ENCODE results near the gene HIVEP2. TPM values are rescaled to one million over a fixed set of nuclear protein-coding genes. Genes with fewer than 3 reads are reported as not detected.

Gene HIVEP2
- polyA plus RNA-seq, 4 donors = 11.6 to 13.8 (median 12.4) TPM

DNA sequence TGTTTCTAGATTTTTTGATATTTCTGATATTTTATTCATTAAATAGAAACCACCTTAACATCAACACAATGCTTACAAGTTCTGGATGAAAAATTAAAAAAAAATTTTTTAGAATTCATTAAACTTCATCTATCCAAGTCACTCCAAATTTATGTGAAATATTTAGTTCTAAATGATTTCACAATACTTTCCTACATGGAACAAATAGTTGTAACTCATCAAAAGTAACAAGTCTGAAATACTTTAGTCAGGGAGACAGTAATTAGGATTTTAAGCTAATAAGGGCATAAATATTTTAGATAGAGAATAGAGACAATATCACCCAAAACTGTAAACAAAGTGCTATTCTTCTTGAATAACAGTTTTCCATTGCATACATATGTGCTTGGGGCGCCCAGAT is 147.8 kb downstream of the HIVEP2 start:
- no peak for DNase-seq (ENCODE audit: low read depth in 4 of 4, low spot score in 2 of 4)

DNA sequence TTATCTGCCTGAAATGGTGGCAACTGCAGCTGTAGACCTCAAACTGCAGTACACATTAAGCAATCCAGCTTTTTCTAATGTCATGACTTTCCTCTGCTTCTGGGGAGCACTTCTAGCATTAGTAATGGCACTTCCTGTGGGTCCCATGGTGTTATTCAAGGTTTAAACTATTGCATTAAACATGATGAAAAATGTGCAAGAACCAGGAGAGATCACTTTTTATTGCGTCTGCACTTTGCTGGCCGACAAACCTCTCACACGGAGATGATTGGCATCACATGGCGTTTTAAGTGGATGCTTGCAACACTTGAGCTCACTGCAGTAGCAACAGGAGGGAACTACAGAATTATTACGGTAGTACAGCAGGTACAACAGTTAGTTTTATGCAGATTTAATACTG is 148.4 kb downstream of the HIVEP2 start:
- no peak for DNase-seq (ENCODE audit: low read depth in 4 of 4, low spot score in 2 of 4)

DNA sequence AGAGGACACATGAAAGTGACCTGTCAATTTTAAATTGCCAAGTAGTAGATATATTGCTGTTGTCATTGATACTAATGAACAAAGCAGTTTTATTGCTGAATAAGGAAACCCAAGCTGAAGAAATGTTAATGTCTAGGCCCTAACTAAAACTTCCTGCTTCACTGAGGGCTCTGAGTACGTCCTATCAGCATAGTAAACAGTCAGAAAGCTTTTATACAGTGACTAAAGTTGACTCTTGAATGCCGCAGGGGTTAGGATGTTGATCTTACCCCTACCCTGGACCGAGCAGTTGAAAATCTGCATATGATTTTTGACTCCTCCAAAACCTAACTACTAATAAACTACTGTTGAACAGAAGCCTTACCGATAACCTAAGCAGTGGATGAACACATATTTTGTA is 149.0 kb downstream of the HIVEP2 start:
- DNase-seq (ENCODE audit: low read depth in 4 of 4, low spot score in 2 of 4) = no peak

DNA sequence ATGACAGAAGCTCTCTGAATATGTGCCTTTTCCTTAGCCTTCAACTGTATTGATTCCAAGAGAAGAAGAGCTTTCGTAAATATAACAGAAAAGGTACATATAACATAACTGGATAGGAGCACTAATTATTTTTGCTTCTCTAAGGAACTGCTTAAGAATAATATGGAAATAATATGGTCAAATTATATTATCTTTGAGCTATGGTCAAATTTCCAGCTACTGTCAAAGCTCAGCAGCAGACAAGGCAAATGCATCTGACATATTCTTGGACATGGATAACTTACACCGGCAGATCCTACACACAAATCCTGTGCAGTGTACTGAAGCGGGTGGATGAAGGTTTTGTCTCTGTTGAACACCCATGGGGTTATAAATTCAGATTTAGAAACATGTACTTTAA is 150.6 kb downstream of the HIVEP2 start:
- DNase-seq (ENCODE audit: low read depth in 4 of 4, low spot score in 2 of 4) = no peak

DNA sequence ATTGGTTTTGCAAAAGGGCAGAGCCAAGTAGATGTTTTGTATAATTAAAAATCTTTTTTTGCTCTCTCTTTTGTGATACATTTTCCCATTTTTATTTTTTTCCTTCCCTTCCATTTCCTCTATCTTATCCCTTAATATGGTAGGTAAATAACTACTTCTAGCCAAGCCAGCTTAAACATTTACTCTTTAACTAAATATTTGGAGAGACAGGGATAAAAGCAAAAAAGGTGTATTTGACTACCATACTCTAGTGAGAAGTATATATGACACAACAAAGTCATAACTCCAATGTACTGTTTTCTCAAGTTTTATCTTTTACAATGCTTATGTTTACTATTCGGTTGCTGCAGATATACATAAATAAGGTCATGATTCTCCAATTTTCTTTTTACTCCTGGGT is 154.7 kb downstream of the HIVEP2 start:
- no peak for DNase-seq (ENCODE audit: low read depth in 4 of 4, low spot score in 2 of 4)

DNA sequence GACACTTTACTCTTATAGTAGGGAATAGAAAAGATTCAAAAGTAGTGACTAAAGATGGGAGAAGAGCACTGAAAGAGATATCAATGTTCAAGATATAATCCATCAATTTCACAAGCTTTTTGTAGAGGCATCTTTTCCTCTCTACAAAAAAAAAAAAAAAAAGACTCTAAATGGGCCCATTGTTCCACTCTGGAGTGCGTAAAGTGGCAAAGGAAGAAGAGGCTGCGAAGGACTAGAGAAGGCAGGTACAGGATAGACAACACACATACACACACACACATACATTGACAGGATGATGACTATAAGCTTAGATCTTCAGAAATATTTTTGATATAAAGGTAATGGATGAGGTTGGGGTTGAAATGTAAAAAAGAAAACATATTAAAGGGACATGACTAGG is 157.6 kb downstream of the HIVEP2 start:
- DNase-seq (ENCODE audit: low read depth in 4 of 4, low spot score in 2 of 4) = no peak

DNA sequence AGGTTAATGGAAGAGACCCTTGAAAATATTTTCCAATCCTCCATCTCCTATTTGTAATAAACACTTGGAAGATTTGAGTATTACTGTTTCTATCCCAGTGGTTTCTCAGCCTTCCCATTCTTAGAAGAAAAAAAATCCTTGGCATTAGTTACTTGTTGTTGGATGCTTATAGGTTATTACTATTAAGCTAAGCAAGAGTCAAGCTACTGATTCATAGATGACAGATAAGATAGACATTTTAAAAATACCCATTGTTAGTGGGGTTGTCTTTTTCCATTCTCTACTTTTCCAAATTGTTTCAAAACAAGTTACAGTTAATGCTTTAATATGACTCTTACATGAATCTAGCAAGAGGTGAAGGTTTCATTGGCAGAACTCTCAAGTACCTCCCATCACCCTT is 158.5 kb downstream of the HIVEP2 start:
- no peak for DNase-seq (ENCODE audit: low read depth in 4 of 4, low spot score in 2 of 4)

DNA sequence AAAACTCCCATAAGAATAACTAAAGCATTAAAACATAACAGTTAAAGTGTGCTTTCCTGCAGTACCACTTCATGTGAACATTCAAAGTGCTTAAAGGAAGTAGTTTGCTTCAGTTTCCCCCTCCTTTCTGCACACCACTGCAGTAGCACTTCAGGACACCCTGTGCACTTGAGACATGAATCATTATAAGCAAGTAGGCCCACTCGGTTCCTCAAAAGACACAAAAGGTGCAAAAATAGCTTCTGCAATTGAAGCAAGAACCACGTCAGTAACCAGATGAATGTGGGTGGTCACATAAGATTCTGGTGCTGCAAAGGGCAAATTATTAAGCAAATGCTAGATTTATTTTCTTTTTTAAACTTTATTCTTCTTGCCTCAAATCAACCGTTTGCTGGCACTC is 160.6 kb downstream of the HIVEP2 start:
- DNase-seq (ENCODE audit: low read depth in 4 of 4, low spot score in 2 of 4) = no peak

DNA sequence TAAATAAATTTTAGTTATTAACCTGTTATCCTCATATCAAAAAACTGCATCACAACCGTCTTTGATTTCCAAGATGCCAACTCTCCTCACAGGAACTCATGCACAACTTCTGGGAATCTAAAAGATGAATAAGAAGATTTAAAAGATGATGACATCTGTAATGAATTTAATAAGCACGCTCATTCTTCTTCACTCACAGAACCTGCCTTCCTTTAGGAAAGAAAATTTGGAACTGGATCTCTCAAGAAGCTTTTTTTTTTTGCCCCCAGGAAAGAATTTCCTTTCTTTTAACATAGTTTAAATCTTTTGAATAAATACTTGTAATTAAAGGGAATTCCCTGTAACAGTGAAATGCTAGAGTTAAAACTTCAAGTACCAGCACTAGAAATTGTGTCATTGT is 161.5 kb downstream of the HIVEP2 start:
- DNase-seq (ENCODE audit: low read depth in 4 of 4, low spot score in 2 of 4) = no peak

DNA sequence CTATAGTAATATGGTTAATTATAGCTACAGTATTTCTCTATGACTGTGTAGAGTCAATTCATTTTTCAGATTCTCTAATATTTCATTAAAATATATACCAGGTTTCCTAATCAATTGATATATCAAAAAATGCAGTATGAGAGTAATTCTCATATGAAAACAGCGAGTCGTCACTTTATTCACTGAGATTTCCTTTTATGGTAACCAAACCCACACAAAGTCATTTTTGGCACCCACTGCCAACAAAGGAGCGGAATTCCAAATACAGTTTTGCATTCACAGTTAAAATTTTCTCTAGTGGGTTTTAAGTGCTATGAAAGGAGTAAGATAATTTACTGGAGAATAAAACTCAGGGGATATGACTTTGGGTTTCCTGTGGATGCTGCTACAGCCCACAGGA is 163.8 kb downstream of the HIVEP2 start:
- no peak for DNase-seq (ENCODE audit: low read depth in 4 of 4, low spot score in 2 of 4)

DNA sequence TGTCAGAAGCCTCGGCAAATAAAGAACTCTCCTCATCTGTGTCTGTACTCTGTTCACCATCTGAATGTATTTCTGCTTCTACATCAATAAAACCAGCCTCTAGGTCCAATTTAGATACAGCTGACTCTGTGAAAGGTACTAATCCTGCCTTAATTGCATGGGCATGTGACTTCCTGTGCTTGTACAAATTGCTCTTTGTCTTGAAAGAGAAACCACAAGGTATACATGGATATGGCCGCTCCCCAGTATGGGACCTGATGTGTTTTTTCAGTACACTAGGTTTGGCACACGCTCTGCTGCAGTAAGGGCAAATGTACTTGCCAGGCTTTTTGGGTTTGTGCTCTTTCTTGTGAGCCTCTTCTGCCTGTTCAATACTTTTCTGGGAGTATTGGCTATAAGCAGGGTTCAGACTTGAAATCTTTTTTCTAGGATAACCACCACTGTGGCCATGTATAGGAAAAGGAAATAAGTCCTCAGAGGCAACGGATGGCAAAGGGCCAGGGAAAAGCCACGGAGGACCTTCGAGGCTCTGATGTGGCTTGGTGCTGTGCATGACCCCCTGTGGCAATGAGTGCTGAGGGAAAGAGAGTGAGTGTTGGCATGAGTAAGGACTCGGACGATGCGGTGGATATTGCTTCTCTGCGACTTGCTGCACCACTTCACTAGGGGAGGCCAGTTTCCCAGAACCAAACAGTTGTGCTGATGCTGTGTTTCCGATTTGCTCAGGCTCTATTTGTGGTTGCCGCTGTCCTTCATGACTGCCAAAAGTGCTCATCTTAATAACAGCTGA is 170.9 kb downstream of the HIVEP2 start:
- DNase-seq (ENCODE audit: low read depth in 4 of 4, low spot score in 2 of 4) = no peak

DNA sequence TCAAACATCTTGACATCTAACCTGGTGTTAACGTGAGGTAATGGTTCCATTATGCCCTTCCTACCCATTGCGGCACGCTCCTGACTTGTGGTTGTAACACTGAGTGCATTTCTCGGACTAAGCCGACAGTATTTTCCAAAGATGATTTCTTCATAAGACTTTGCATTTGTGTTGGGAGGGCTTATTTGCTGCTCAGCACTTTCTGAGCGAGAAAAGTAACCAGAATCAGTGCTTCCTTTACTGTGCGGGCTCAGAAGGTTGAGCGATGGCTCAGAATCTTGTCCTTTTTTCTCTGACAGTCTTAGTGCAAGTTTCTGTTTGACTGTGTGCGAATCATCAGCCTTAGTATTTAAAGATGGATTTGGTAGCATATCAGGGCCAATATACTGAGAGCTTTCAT is 171.7 kb downstream of the HIVEP2 start:
- no peak for DNase-seq (ENCODE audit: low read depth in 4 of 4, low spot score in 2 of 4)

DNA sequence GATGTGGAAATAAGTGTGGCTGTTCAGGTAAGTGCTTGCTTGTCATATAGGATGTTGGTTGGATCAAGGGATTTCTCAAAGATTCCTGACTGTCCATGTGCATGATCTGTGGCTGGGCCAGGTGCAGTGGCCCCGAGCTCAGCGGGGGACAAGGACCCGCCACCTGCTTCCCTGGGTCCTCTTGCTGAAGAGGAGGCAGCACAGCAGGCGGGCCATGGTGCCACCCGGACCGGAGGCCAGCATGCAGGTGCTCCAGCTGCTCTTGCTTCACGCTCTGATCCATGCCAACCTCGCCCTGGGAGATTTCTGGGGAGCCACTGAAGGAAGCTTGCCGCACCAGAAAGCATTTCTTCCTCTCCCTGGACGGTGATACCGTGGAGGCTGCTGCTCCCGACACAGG is 173.8 kb downstream of the HIVEP2 start:
- no peak for DNase-seq (ENCODE audit: low read depth in 4 of 4, low spot score in 2 of 4)

DNA sequence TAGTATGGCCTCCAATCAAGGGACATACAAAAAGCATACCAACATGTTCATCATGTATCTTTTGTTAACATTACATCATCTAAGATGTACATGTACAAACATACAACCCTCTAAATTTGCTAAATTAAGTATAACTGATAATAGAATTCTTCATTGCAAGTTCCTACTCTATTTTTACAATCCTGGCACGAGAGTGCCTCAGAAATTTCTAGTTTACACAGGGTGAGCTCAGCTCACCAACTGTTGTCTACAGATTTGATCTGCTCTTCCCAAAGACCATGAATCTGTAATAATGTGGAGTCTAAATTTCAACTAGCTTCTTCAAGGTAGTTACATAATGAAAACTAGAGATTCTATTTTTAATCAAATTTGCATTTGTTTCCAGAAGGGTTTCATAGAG is 179.7 kb downstream of the HIVEP2 start:
- DNase-seq (ENCODE audit: low read depth in 4 of 4, low spot score in 2 of 4) = no peak

DNA sequence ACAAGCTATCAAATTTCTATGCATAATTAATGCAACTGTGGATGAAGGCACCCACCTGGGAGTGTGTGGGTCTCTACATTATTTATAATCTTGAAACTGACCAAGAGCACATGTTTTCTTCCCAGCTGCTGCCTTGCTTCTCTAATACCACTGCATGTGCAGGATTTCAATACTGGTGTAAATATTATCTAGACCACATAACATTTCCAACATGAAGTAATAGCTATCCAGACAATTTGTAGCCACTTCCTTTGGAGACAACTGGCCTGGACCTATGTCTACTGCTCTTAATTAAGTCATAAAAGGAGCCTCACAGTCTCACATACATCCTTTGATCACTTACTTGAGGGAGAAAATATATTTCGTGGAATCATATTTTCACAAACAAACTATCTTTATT is 180.7 kb downstream of the HIVEP2 start:
- no peak for DNase-seq (ENCODE audit: low read depth in 4 of 4, low spot score in 2 of 4)

DNA sequence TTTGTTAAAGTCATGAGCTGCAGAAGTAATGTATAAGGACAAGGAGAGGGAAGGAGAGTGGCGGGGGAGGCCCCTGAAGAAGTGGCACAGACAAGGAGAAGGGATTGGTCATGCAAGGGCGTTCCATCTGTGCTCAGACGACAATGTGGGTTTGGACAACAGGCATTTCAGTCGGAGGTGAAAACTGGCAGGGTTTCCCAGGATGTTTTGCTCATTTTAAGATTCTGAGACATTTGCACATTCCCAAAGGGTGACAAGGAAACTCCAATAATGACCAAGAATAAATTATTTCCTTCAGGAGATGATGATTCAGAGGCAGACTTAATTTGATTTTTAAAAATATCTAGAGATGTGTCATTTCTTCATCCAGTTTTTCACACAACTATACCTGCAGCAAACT is 181.8 kb downstream of the HIVEP2 start:
- no peak for DNase-seq (ENCODE audit: low read depth in 4 of 4, low spot score in 2 of 4)

DNA sequence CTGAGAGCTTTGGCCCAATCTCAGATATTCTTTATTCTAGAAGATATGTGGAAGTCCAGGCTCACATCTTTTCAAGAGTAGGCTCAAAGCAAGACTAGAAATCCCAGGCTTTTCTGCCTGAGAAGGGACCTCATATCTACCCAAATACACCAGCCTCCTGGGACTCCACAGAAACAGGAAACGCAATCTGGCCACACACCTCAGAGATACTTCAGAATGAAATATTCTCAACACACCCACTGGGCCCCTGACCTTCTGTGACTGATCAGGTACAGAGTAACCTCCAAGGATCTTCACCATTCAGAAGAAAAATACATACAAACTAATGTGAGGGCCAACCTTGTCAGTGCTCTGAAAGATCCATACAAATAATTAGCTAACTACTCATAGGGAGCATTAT is 183.2 kb downstream of the HIVEP2 start:
- DNase-seq (ENCODE audit: low read depth in 4 of 4, low spot score in 2 of 4) = no peak

DNA sequence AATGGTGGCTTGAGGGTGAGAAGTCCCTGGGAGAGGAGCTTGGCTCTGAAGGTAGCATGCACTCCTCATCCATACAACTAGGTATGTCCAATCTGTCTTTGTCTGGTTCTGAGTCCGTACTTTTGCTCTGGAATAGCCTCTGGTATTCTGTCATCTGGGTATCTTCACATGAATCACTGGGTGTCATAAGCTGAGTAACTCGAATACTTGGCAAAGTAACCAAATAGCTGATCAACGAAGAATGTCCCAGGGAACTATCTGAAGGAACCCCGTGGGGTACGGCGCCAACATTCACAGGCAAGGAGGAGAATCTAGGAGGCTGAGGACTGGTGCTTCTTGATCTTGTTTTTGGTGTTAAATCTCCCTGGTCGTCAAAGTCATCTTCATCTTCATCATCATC is 184.8 kb downstream of the HIVEP2 start:
- no peak for DNase-seq (ENCODE audit: low read depth in 4 of 4, low spot score in 2 of 4)

DNA sequence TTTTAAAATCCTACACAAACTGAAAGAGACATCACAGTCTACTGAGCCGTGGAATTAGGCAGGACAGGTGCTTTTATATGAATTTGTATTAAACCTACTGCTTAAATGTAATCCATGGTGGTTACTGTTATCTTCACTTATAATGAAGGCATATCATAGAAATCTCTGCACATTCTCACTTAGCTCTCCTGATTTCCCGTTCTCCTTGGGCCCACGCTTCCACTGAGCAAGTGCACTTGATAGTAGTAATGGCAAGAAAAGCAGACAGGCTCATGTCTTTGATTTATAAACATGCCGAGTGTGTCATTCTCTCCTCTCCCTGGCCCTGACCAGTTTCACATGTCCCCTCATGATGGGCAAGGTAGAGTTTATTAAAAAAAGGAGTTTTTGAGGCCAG is 186.3 kb downstream of the HIVEP2 start:
- no peak for DNase-seq (ENCODE audit: low read depth in 4 of 4, low spot score in 2 of 4)

DNA sequence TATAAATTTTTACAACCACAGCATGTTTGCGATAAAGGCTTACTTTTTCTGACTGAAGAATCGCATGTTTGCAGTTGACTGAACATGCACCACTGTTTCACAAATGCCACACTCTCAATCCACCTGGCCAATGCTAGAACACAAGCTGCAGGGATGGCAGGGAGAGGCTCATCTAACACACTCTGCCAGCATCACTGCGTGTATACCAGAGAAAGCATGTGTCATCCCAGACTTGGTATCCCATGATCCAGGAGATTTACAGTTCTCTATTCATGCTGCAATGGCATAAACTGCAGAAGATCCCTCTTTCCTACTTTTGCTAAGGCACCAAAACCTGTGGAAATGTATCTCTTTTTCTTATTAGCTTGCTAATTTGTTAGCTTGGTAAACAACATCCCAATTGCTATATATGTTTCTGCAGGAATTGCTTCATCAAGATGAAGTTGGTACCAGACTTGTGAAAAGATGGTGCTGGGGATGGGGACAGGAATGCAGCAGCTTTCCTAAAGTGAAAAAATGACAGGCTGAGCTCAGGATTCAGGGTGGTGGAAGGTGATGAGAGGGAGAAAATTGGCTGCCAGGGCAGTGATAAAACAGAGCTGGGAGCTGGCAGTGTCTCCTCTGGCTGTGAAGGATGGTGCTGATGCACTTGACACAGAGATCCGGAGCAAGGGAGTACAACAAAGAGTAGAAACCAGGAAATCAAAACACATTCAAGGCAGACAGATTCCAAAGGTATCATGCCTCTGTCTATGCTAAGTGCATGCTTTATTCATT is 186.9 kb downstream of the HIVEP2 start:
- no peak for DNase-seq (ENCODE audit: low read depth in 4 of 4, low spot score in 2 of 4)

DNA sequence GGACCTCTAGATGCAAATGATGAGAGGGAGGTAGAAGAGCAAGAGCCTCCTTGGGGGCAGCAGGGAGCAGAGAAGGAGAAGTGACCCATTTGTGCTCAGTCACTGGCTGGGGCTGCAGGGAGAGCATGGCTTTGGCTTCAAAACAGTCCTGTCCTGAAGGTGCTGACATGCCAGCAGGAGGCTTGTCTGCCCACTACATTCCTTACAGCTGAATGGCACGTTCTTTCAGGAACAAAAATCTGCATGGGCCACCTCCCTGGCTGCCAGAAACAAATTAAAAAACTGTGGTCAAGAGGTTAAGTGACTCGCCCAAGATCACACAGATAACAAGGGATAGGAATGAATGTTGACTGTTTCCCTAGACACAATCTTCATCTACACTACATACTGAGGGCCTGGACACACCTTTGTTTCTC is 188.8 kb downstream of the HIVEP2 start:
- DNase-seq (ENCODE audit: low read depth in 4 of 4, low spot score in 2 of 4) = no peak

DNA sequence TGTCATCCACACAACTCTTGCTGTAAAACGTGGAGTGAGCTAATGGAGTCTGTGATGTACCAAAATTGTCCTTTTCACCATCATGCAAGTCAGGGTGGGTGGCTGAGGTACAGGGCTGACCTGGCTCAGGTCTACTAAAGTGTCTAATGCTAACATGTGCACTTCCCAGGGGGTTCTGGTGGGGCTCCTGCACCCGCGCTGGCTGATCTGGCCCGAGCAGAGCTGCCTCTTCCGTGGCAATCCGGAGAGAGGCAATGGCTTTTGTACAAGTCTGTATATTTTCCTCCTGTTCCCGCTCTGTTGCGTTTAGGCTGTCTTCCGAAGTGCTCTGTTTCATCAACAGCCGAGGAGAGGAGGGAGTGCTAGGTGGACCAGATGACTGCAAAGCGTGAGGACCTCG is 191.8 kb downstream of the HIVEP2 start:
- DNase-seq (ENCODE audit: low read depth in 4 of 4, low spot score in 2 of 4) = no peak

Measured in left renal cortex interstitium (tissue), 4 donors.